GM12892 (cell line): ENCODE measurements around the gene TNS3.

Experiments used
- POLR2A ChIP-seq: IDR thresholded peaks from 2 replicates; pipeline ENCODE4 v1.6.1; 2011; ENCODE audit warnings: low read depth, low read length, control low read depth
- POLR2AphosphoS5 ChIP-seq: IDR thresholded peaks from 2 replicates; pipeline ENCODE4 v1.6.1; 2011; ENCODE audit warnings: low read depth, low read length, control low read depth
- TAF1 ChIP-seq: IDR thresholded peaks from 2 replicates; pipeline ENCODE4 v1.6.1; 2011; ENCODE audit warnings: low read depth, mild to moderate bottlenecking, control low read depth, low read length, borderline replicate concordance

DNA sequence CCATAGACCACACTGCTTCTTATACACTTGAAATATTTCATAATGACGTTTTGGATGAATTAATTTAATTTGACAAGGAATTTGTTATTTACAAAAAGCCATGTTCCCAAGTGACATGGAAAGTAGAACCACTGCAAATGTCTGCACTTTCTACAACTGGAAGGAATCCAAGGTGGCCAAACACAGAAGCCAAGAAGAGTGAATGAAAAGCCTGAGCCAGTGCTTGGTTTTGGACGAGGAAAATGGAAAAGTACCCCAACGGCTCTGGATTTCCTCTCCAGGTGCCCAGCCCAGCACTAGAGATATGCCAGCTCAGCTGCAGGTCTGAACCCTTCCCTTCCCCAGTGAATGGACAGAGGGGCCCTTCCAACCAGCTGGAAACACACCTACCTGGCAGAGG lies 279.4 kb downstream of the TNS3 start:
- TF ChIP-seq POLR2A (no peak), POLR2AphosphoS5 (no peak), TAF1 (no peak)
